Activated CD8-positive, alpha-beta T cell treated with anti-CD3 and anti-CD28 coated beads for 36 hours (primary cell): Measurements from ENCODE around the gene KCNS1. TPM values are rescaled to one million over a fixed set of nuclear protein-coding genes. Genes with fewer than 3 reads are reported as not detected.

Source experiments
- ATAC-seq: fragments of 200-7000 bp; cut with Tn5 transposase; one replicate; pipeline ENCODE4 v1.10.0; 2021; ENCODE audit warnings: mild to moderate bottlenecking, moderate library complexity
- CTCF ChIA-PET: fragments of 350-600 bp; sonication (Branson Sonifier 250); formaldehyde crosslinking; loops from one replicate; lab custom pipeline; 2021; ENCODE audit warnings: antibody characterized with exemption; lab: Charles Lee
- POLR2A ChIA-PET: fragments of 350-600 bp; sonication (Branson Sonifier 250); formaldehyde crosslinking; loops from one replicate; lab custom pipeline; 2021; ENCODE audit warnings: antibody characterized with exemption; lab: Charles Lee
- DNase-seq: peaks from one replicate; pipeline ENCODE4 v3.0.0-alpha.2; 2020
- H3K27ac Mint-ChIP-seq: one replicate; pipeline ENCODE4 v1.8.0; 2021; ENCODE audit warnings: mild to moderate bottlenecking, mixed read lengths
- H3K27me3 Mint-ChIP-seq: one replicate; pipeline ENCODE4 v1.8.0; 2021; ENCODE audit warnings: mixed read lengths
- H3K36me3 Mint-ChIP-seq: one replicate; pipeline ENCODE4 v1.8.0; 2021; ENCODE audit warnings: low read depth, mixed read lengths
- H3K4me1 Mint-ChIP-seq: one replicate; pipeline ENCODE4 v1.8.0; 2021; ENCODE audit warnings: low read depth, mixed read lengths
- H3K4me3 Mint-ChIP-seq: one replicate; pipeline ENCODE4 v1.8.0; 2021; ENCODE audit warnings: mild to moderate bottlenecking, moderate library complexity, mixed read lengths
- H3K9me3 Mint-ChIP-seq: one replicate; pipeline ENCODE4 v1.8.0; 2021; ENCODE audit warnings: mixed read lengths
- CTCF ChIP-seq: fragments of 200-600 bp; IDR thresholded peaks from one replicate; pipeline ENCODE4 v1.8.0; 2022; ENCODE audit warnings: antibody characterized with exemption, mild to moderate bottlenecking
- intact Hi-C: fragments of 100-400 bp; cut with micrococcal nuclease; formaldehyde crosslinking; loops from one replicate; pipeline ENCODE4 v1.10.0; 2022
- total RNA-seq, 2 experiments: library from RNA; stranded (reverse); gene quantifications; one replicate each; pipeline ENCODE4 v1.2.3, GENCODE V29; 2021

KCNS1 gene
- total RNA-seq, 2 experiments from 2014 or later: 0.38 to 0.54 TPM

GRCh38 chr20:45082468-45082867 is 18.5 kb downstream of the KCNS1 start:
- no peak overlapping the region for H3K27ac Mint-ChIP-seq
- no peak for TF ChIP-seq CTCF
- POLR2A ChIA-PET: no interaction called here
- peaks cover 4% of the 10 kb centered on the region for H3K4me1 Mint-ChIP-seq
- no peak overlapping the region for H3K4me3 Mint-ChIP-seq
- CTCF ChIA-PET: interaction anchor here (0.9 to 3.8 kb wide), 4 partner anchors 13 to 129 kb away, joined by 3 to 34 read pairs (median 7); no protein-coding TSS in a partner anchor
- ATAC-seq (no peak), DNase-seq (no peak)
- H3K27me3 Mint-ChIP-seq: no peaks in the 10 kb centered on the region
- peaks cover 10% of the 10 kb centered on the region for H3K9me3 Mint-ChIP-seq
- intact Hi-C loops: no loop called here
- H3K36me3 Mint-ChIP-seq: peaks cover 79% of the 10 kb centered on the region

GRCh38 chr20:45080867-45081624 is 19.9 kb downstream of the KCNS1 start:
- peak; percentile 36 for TF ChIP-seq CTCF
- CTCF ChIA-PET: interaction anchor here (3.8 kb wide), 1 partner anchor 15 kb away, joined by 34 read pairs; no protein-coding TSS in a partner anchor
- ATAC-seq (peak; percentile 45), DNase-seq (no peak)
- Mint-ChIP-seq H3K4me3 (no peak overlapping the region), H3K9me3 (peaks cover 10% of the 10 kb centered on the region), H3K4me1 (peaks cover 4% of the 10 kb centered on the region), H3K27me3 (no peaks in the 10 kb centered on the region), H3K36me3 (peaks cover 85% of the 10 kb centered on the region), H3K27ac (peak overlapping the region; percentile 14)
- POLR2A ChIA-PET: no interaction called here
- intact Hi-C loops: no loop called here

- Mint-ChIP-seq H3K27me3 (no peaks in the 10 kb centered on the region), H3K36me3 (peaks cover 74% of the 10 kb centered on the region), H3K4me1 (peaks cover 12% of the 10 kb centered on the region), H3K27ac (no peak overlapping the region), H3K4me3 (no peak overlapping the region), H3K9me3 (peaks cover 7% of the 10 kb centered on the region)
- ChIA-PET POLR2A (no interaction called here), CTCF (interaction anchor here (1.4 to 3.4 kb wide), 3 partner anchors 13 to 34 kb away, joined by 3 to 21 read pairs (median 8); no protein-coding TSS in a partner anchor)
- intact Hi-C loops: no loop called here
- DNase-seq: no peak
- no peak for ATAC-seq
- no peak for TF ChIP-seq CTCF
Measured at GRCh38 chr20:45077559-45077958, 23.4 kb downstream of the KCNS1 start.

- POLR2A ChIA-PET: no interaction called here
- H3K4me1 Mint-ChIP-seq: peaks cover 46% of the 10 kb centered on the region
- CTCF ChIA-PET: interaction anchor here (1.0 to 5.0 kb wide), 4 partner anchors 15 to 65 kb away, joined by 3 to 33 read pairs (median 6); no protein-coding TSS in a partner anchor
- intact Hi-C loops: no loop called here
- H3K36me3 Mint-ChIP-seq: peaks cover 60% of the 10 kb centered on the region
- peak overlapping the region; percentile 76 for H3K27ac Mint-ChIP-seq
- no peak overlapping the region for H3K4me3 Mint-ChIP-seq
- DNase-seq (no peak), ATAC-seq (no peak)
- no peak for TF ChIP-seq CTCF
- no peaks in the 10 kb centered on the region for H3K9me3 Mint-ChIP-seq
- no peaks in the 10 kb centered on the region for H3K27me3 Mint-ChIP-seq
Measured at GRCh38 chr20:45073221-45073620, 27.7 kb downstream of the KCNS1 start.

GRCh38 chr20:45072066-45072465 is 28.9 kb downstream of the KCNS1 start:
- no peaks in the 10 kb centered on the region for H3K9me3 Mint-ChIP-seq
- intact Hi-C loops: no loop called here
- peaks cover 63% of the 10 kb centered on the region for H3K36me3 Mint-ChIP-seq
- POLR2A ChIA-PET: interaction anchor here (0.7 to 1.1 kb wide), 2 partner anchors 15 to 43 kb away, joined by 3 to 4 read pairs; no protein-coding TSS in a partner anchor
- peaks cover 53% of the 10 kb centered on the region for H3K4me1 Mint-ChIP-seq
- no peak for TF ChIP-seq CTCF
- peak overlapping the region; percentile 72 for H3K27ac Mint-ChIP-seq
- DNase-seq (no peak), ATAC-seq (no peak)
- CTCF ChIA-PET: interaction anchor here (0.9 to 5.0 kb wide), 9 partner anchors 12 to 699 kb away, joined by 3 to 33 read pairs (median 4); no protein-coding TSS in a partner anchor
- no peaks in the 10 kb centered on the region for H3K27me3 Mint-ChIP-seq
- no peak overlapping the region for H3K4me3 Mint-ChIP-seq
